Measurements from ENCODE around the gene ENOX2. TPM values are rescaled to one million over a fixed set of nuclear protein-coding genes. Genes with fewer than 3 reads are reported as not detected.

The ENOX2 gene
- total and polyA plus RNA-seq, 2 of the 13 experiments (the other 11 are each of a cell fraction or from before 2014, with no cell fraction given), result 5.9 to 8.5 TPM

GRCh38 chrX:130944230-130944629 is 41.2 kb upstream of the ENOX2 start:
- no peak for FAIRE-seq
- H3K9ac ChIP-seq (ENCODE audit: insufficient read depth, low read depth, low read length), result no peak overlapping the region
- ChIA-PET CTCF (ENCODE audit: low intra/inter-chr PET ratio, low total read pairs) (no interaction called here), POLR2A (no interaction called here)
- in situ Hi-C loops (cut with HindIII; ENCODE audit: extremely low pct_ligation_motif_present, low pct_unique_long_range_greater_than_20kb), result no loop called here
- no peaks in the 10 kb centered on the region for H3K79me2 ChIP-seq (ENCODE audit: insufficient read depth, low read length)
- no peak for ATAC-seq
- intact Hi-C loops (cut with micrococcal nuclease; ENCODE audit: unreplicated experiment), result no loop called here
- no TSS peak for BruUV-seq (replicated peaks)
- no peaks in the 10 kb centered on the region for H4K20me1 ChIP-seq (ENCODE audit: insufficient read depth, low read length)
- H3K36me3 ChIP-seq (replicated peaks in 1 of 2; ENCODE audit: control insufficient read depth in 1 of 2, insufficient read depth in 2 of 2, low read length in 2 of 2), result no peaks in the 10 kb centered on the region
- TF ChIP-seq FOXJ3 (CRISPR knock-in tag; IDR thresholded peaks at IDR 0.05; ENCODE audit: borderline replicate concordance) (no peak), ZNF142 (CRISPR knock-in tag; IDR thresholded peaks at IDR 0.05) (no peak), BCL6 (CRISPR knock-in tag; IDR thresholded peaks at IDR 0.05) (no peak), ZNF3 (CRISPR knock-in tag; IDR thresholded peaks at IDR 0.05) (no peak), IKZF1 (IDR thresholded peaks at IDR 0.05) (no peak), ZNF672 (CRISPR knock-in tag; IDR thresholded peaks at IDR 0.05) (no peak)
- H2AFZ ChIP-seq (ENCODE audit: low read length), result no peak overlapping the region
- H3K27ac ChIP-seq (ENCODE audit: extremely low read length, insufficient read depth, low read length), result no peak overlapping the region
- no peaks in the 10 kb centered on the region for H3K27me3 ChIP-seq (ENCODE audit: control insufficient read depth in 1 of 2, insufficient read depth in 2 of 2, low read length in 2 of 2)
- WGBS (ENCODE audit: low lambda C conversion rate), result 0% methylated on average over 2 of the region's 2 CpGs
- no peak overlapping the region for H3K4me2 ChIP-seq (ENCODE audit: low read depth, low read length)
- DNase-seq (ENCODE audit: low spot score), result no peak
- no peak overlapping the region for H3K4me3 ChIP-seq (replicated peaks in 1 of 3; ENCODE audit: insufficient read depth in 1 of 3, low read depth in 2 of 3, low read length in 3 of 3)
- H3K4me1 ChIP-seq (ENCODE audit: insufficient read depth, low read length), result no peaks in the 10 kb centered on the region
- H3K9me3 ChIP-seq (ENCODE audit: low read length), result no peaks in the 10 kb centered on the region

Measured in HepG2 (cell line).